ENCODE measurements around the gene RMC1. TPM values are rescaled to one million over a fixed set of nuclear protein-coding genes. Genes with fewer than 3 reads are reported as not detected.

The RMC1 gene
- total and polyA plus RNA-seq, 2 donors, result 16.8 to 24.4 TPM

GRCh38 chr18:23529604-23530003 is 26.3 kb downstream of the RMC1 start:
- Histone ChIP-seq H3K4me3 (ENCODE audit: low read depth, low read length) (no peak overlapping the region), H3K4me1 (ENCODE audit: insufficient read depth) (no peaks in the 10 kb centered on the region), H3K27ac (ENCODE audit: low read depth) (no peak overlapping the region), H3K36me3 (ENCODE audit: insufficient read depth) (peaks cover 2% of the 10 kb centered on the region)
- DNase-seq (ENCODE audit: extremely low spot score), result no peak
- 82% methylated on average over 3 of the region's 3 CpGs for WGBS

GRCh38 chr18:23530195-23530594 is 26.9 kb downstream of the RMC1 start:
- Histone ChIP-seq H3K4me3 (ENCODE audit: low read depth, low read length) (no peak overlapping the region), H3K4me1 (ENCODE audit: insufficient read depth) (no peaks in the 10 kb centered on the region), H3K27ac (ENCODE audit: low read depth) (no peak overlapping the region), H3K36me3 (ENCODE audit: insufficient read depth) (peaks cover 2% of the 10 kb centered on the region)
- WGBS, result 88% methylated on average over 7 of the region's 7 CpGs
- DNase-seq (ENCODE audit: extremely low spot score), result no peak

- 91% methylated on average over 13 of the region's 13 CpGs for WGBS
- Histone ChIP-seq H3K36me3 (ENCODE audit: insufficient read depth) (peaks cover 2% of the 10 kb centered on the region), H3K27ac (ENCODE audit: low read depth) (no peak overlapping the region), H3K4me3 (ENCODE audit: low read depth, low read length) (no peak overlapping the region), H3K4me1 (ENCODE audit: insufficient read depth) (no peaks in the 10 kb centered on the region)
- DNase-seq (ENCODE audit: extremely low spot score), result no peak
Measured at GRCh38 chr18:23531912-23532311, 28.6 kb downstream of the RMC1 start.

GRCh38 chr18:23532848-23533247 is 29.5 kb downstream of the RMC1 start:
- WGBS, result 40% methylated on average over 4 of the region's 4 CpGs
- Histone ChIP-seq H3K4me3 (ENCODE audit: low read depth, low read length) (no peak overlapping the region), H3K27ac (ENCODE audit: low read depth) (no peak overlapping the region), H3K4me1 (ENCODE audit: insufficient read depth) (no peaks in the 10 kb centered on the region), H3K36me3 (ENCODE audit: insufficient read depth) (peaks cover 2% of the 10 kb centered on the region)
- no peak for DNase-seq (ENCODE audit: extremely low spot score)

GRCh38 chr18:23534276-23534675 is 31.0 kb downstream of the RMC1 start:
- H3K4me3 ChIP-seq (ENCODE audit: low read depth, low read length), result no peak overlapping the region
- DNase-seq (ENCODE audit: extremely low spot score), result no peak
- no peak overlapping the region for H3K27ac ChIP-seq (ENCODE audit: low read depth)
- H3K36me3 ChIP-seq (ENCODE audit: insufficient read depth), result peaks cover 2% of the 10 kb centered on the region
- 96% methylated on average over 16 of the region's 16 CpGs for WGBS
- no peaks in the 10 kb centered on the region for H3K4me1 ChIP-seq (ENCODE audit: insufficient read depth)

GRCh38 chr18:23536204-23536603 is 32.9 kb downstream of the RMC1 start:
- no peak for DNase-seq (ENCODE audit: extremely low spot score)
- WGBS, result 68% methylated on average over 5 of the region's 5 CpGs
- Histone ChIP-seq H3K36me3 (ENCODE audit: insufficient read depth) (peaks cover 3% of the 10 kb centered on the region), H3K4me3 (ENCODE audit: low read depth, low read length) (no peak overlapping the region), H3K4me1 (ENCODE audit: insufficient read depth) (no peaks in the 10 kb centered on the region), H3K27ac (ENCODE audit: low read depth) (no peak overlapping the region)

- H3K4me3 ChIP-seq (ENCODE audit: low read depth, low read length), result no peak overlapping the region
- no peak for DNase-seq (ENCODE audit: extremely low spot score)
- H3K4me1 ChIP-seq (ENCODE audit: insufficient read depth), result no peaks in the 10 kb centered on the region
- H3K27ac ChIP-seq (ENCODE audit: low read depth), result no peak overlapping the region
- H3K36me3 ChIP-seq (ENCODE audit: insufficient read depth), result peaks cover 2% of the 10 kb centered on the region
- WGBS, result 96% methylated on average over 7 of the region's 7 CpGs
Measured at GRCh38 chr18:23537274-23537673, 34.0 kb downstream of the RMC1 start.

- peaks cover 2% of the 10 kb centered on the region for H3K36me3 ChIP-seq (ENCODE audit: insufficient read depth)
- no peak for DNase-seq (ENCODE audit: extremely low spot score)
- no peak overlapping the region for H3K4me3 ChIP-seq (ENCODE audit: low read depth, low read length)
- WGBS, result 87% methylated on average over 9 of the region's 9 CpGs
- no peak overlapping the region for H3K27ac ChIP-seq (ENCODE audit: low read depth)
- no peaks in the 10 kb centered on the region for H3K4me1 ChIP-seq (ENCODE audit: insufficient read depth)
Measured at GRCh38 chr18:23538001-23538400, 34.7 kb downstream of the RMC1 start.

GRCh38 chr18:23538870-23539269 is 35.6 kb downstream of the RMC1 start:
- peaks cover 2% of the 10 kb centered on the region for H3K36me3 ChIP-seq (ENCODE audit: insufficient read depth)
- H3K4me3 ChIP-seq (ENCODE audit: low read depth, low read length), result no peak overlapping the region
- DNase-seq (ENCODE audit: extremely low spot score), result no peak
- H3K4me1 ChIP-seq (ENCODE audit: insufficient read depth), result no peaks in the 10 kb centered on the region
- 79% methylated on average over 6 of the region's 6 CpGs for WGBS
- no peak overlapping the region for H3K27ac ChIP-seq (ENCODE audit: low read depth)

- Histone ChIP-seq H3K4me3 (ENCODE audit: low read depth, low read length) (no peak overlapping the region), H3K4me1 (ENCODE audit: insufficient read depth) (no peaks in the 10 kb centered on the region), H3K36me3 (ENCODE audit: insufficient read depth) (peaks cover 2% of the 10 kb centered on the region), H3K27ac (ENCODE audit: low read depth) (no peak overlapping the region)
- 84% methylated on average over 9 of the region's 9 CpGs for WGBS
- no peak for DNase-seq (ENCODE audit: extremely low spot score)
Measured at GRCh38 chr18:23539296-23539695, 36.0 kb downstream of the RMC1 start.

- DNase-seq (ENCODE audit: extremely low spot score), result no peak
- Histone ChIP-seq H3K4me1 (ENCODE audit: insufficient read depth) (no peaks in the 10 kb centered on the region), H3K36me3 (ENCODE audit: insufficient read depth) (peaks cover 3% of the 10 kb centered on the region), H3K27ac (ENCODE audit: low read depth) (peak overlapping the region; percentile 28), H3K4me3 (ENCODE audit: low read depth, low read length) (no peak overlapping the region)
- WGBS, result 79% methylated on average over 9 of the region's 9 CpGs
Measured at GRCh38 chr18:23539911-23540525, 36.7 kb downstream of the RMC1 start.

GRCh38 chr18:23540867-23541266 is 37.6 kb downstream of the RMC1 start:
- 57% methylated on average over 5 of the region's 5 CpGs for WGBS
- Histone ChIP-seq H3K36me3 (ENCODE audit: insufficient read depth) (peaks cover 5% of the 10 kb centered on the region), H3K4me3 (ENCODE audit: low read depth, low read length) (no peak overlapping the region)

GRCh38 chr18:23541349-23542093 is 38.2 kb downstream of the RMC1 start:
- no peaks in the 10 kb centered on the region for H3K4me1 ChIP-seq (ENCODE audit: insufficient read depth)
- H3K4me3 ChIP-seq (ENCODE audit: low read depth, low read length), result no peak overlapping the region
- no peak overlapping the region for H3K27ac ChIP-seq (ENCODE audit: low read depth)
- peaks cover 5% of the 10 kb centered on the region for H3K36me3 ChIP-seq (ENCODE audit: insufficient read depth)
- WGBS, result 71% methylated on average over 9 of the region's 9 CpGs
- DNase-seq (ENCODE audit: extremely low spot score), result no peak

More at GRCh38 chr18:23540867-23541266, 37.6 kb downstream of the RMC1 start:
- Histone ChIP-seq H3K4me1 (ENCODE audit: insufficient read depth) (no peaks in the 10 kb centered on the region), H3K27ac (ENCODE audit: low read depth) (no peak overlapping the region)
- DNase-seq (ENCODE audit: extremely low spot score), result no peak

GRCh38 chr18:23542461-23542860 is 39.1 kb downstream of the RMC1 start:
- Histone ChIP-seq H3K27ac (ENCODE audit: low read depth) (no peak overlapping the region), H3K4me3 (ENCODE audit: low read depth, low read length) (no peak overlapping the region), H3K4me1 (ENCODE audit: insufficient read depth) (no peaks in the 10 kb centered on the region), H3K36me3 (ENCODE audit: insufficient read depth) (peaks cover 5% of the 10 kb centered on the region)
- WGBS, result 92% methylated on average over 2 of the region's 2 CpGs
- no peak for DNase-seq (ENCODE audit: extremely low spot score)

Measured in urinary bladder (tissue), 4 donors.